NCI-H748 (cell line): ENCODE data around the gene NAALADL2.
"Not testable (repeated sequence)": the region's sequence is repeated elsewhere in the genome, so short reads cannot be mapped to it uniquely, and the experiment has no call there.

Experiments used
- DNase-seq: peaks from one replicate; lab custom pipeline; 2025; ENCODE audit not compliant: unreplicated experiment; lab: John Stamatoyannopoulos, UW

NAALADL2 gene

GRCh38 chr3:175346573-175347356 lies 487.6 kb downstream of the NAALADL2 start:
- peak; percentile 12 for DNase-seq

- DNase-seq, result no peak
These were observed 490.0 kb downstream of the NAALADL2 start for GRCh38 chr3:175349168-175349567.

GRCh38 chr3:175355801-175356335 lies 496.7 kb downstream of the NAALADL2 start:
- no peak for DNase-seq

- DNase-seq, result no peak
These were observed 497.8 kb downstream of the NAALADL2 start for GRCh38 chr3:175356899-175357324.

- no peak for DNase-seq
These were observed 498.6 kb downstream of the NAALADL2 start for GRCh38 chr3:175357758-175358157.

- DNase-seq, result no peak
These were observed 499.8 kb downstream of the NAALADL2 start for GRCh38 chr3:175358935-175359334.

GRCh38 chr3:175370426-175370825 lies 511.3 kb downstream of the NAALADL2 start:
- DNase-seq, result not testable (repeated sequence)

- not testable (repeated sequence) for DNase-seq
These were observed 512.1 kb downstream of the NAALADL2 start for GRCh38 chr3:175371187-175371586.

- no peak for DNase-seq
These were observed 515.6 kb downstream of the NAALADL2 start for GRCh38 chr3:175374705-175375104.

- no peak for DNase-seq
These were observed 519.2 kb downstream of the NAALADL2 start for GRCh38 chr3:175378348-175378747.

GRCh38 chr3:175381685-175382084 lies 522.6 kb downstream of the NAALADL2 start:
- no peak for DNase-seq

- DNase-seq, result no peak
These were observed 524.2 kb downstream of the NAALADL2 start for GRCh38 chr3:175383371-175383770.

GRCh38 chr3:175383813-175384212 lies 524.7 kb downstream of the NAALADL2 start:
- DNase-seq, result no peak

GRCh38 chr3:175384569-175384968 lies 525.4 kb downstream of the NAALADL2 start:
- DNase-seq, result no peak

- DNase-seq, result no peak
These were observed 527.5 kb downstream of the NAALADL2 start for GRCh38 chr3:175386630-175387029.

- DNase-seq, result no peak
These were observed 530.4 kb downstream of the NAALADL2 start for GRCh38 chr3:175389560-175389959.

GRCh38 chr3:175391601-175392000 lies 532.5 kb downstream of the NAALADL2 start:
- no peak for DNase-seq

- no peak for DNase-seq
These were observed 533.5 kb downstream of the NAALADL2 start for GRCh38 chr3:175392653-175393052.

GRCh38 chr3:175397372-175397771 lies 538.2 kb downstream of the NAALADL2 start:
- no peak for DNase-seq

GRCh38 chr3:175398676-175399075 lies 539.5 kb downstream of the NAALADL2 start:
- no peak for DNase-seq

GRCh38 chr3:175399156-175399840 lies 540.2 kb downstream of the NAALADL2 start:
- DNase-seq, result no peak

- no peak for DNase-seq
These were observed 544.9 kb downstream of the NAALADL2 start for GRCh38 chr3:175404027-175404426.
